Measurements from ENCODE around the gene ARCN1.

The ARCN1 gene

GRCh38 chr11:118572061-118572980, at the start of gene ARCN1:
Gene ARCN1, plus strand, starts transcription at chr11:118572409. Its CDS starts 139 bp downstream, at chr11:118572548.
- DNase-seq (ENCODE audit: extremely low read depth in 1 of 2, low read depth in 1 of 2), result peak; percentile 52 to 59

- no peak for DNase-seq (ENCODE audit: extremely low read depth in 1 of 2, low read depth in 1 of 2)
Observed at GRCh38 chr11:118522571-118523072, 49.6 kb upstream of the ARCN1 start.

GRCh38 chr11:118524356-118524755, 47.9 kb upstream of the ARCN1 start:
- DNase-seq (ENCODE audit: extremely low read depth in 1 of 2, low read depth in 1 of 2), result no peak

- DNase-seq (ENCODE audit: extremely low read depth in 1 of 2, low read depth in 1 of 2), result no peak
Observed at GRCh38 chr11:118524757-118525470, 47.3 kb upstream of the ARCN1 start.

- no peak for DNase-seq (ENCODE audit: extremely low read depth in 1 of 2, low read depth in 1 of 2)
Observed at GRCh38 chr11:118526688-118527087, 45.5 kb upstream of the ARCN1 start.

GRCh38 chr11:118527109-118527508, 45.1 kb upstream of the ARCN1 start, which contains the start of gene TTC36:
Gene TTC36, plus strand, starts transcription at chr11:118527474. Its CDS starts 21 bp downstream, at chr11:118527495.
- no peak for DNase-seq (ENCODE audit: extremely low read depth in 1 of 2, low read depth in 1 of 2)

- DNase-seq (ENCODE audit: extremely low read depth in 1 of 2, low read depth in 1 of 2), result no peak
Observed at GRCh38 chr11:118528511-118528910, 43.7 kb upstream of the ARCN1 start.

GRCh38 chr11:118529584-118530175, 42.5 kb upstream of the ARCN1 start:
- DNase-seq (ENCODE audit: extremely low read depth in 1 of 2, low read depth in 1 of 2), result no peak

- DNase-seq (ENCODE audit: extremely low read depth in 1 of 2, low read depth in 1 of 2), result no peak
Observed at GRCh38 chr11:118530180-118530682, 42.0 kb upstream of the ARCN1 start.

GRCh38 chr11:118530683-118531596, 41.3 kb upstream of the ARCN1 start, which contains the start of gene TMEM25:
Gene TMEM25, plus strand, starts transcription at chr11:118531192. Its CDS starts 610 bp downstream, at chr11:118531802.
- peak; percentile 51 to 56 for DNase-seq (ENCODE audit: extremely low read depth in 1 of 2, low read depth in 1 of 2)

- no peak for DNase-seq (ENCODE audit: extremely low read depth in 1 of 2, low read depth in 1 of 2)
Observed at GRCh38 chr11:118531597-118532084, 40.6 kb upstream of the ARCN1 start.

- no peak for DNase-seq (ENCODE audit: extremely low read depth in 1 of 2, low read depth in 1 of 2)
Observed at GRCh38 chr11:118532091-118532490, 40.1 kb upstream of the ARCN1 start.

- no peak for DNase-seq (ENCODE audit: extremely low read depth in 1 of 2, low read depth in 1 of 2)
Observed at GRCh38 chr11:118532852-118533768, 39.1 kb upstream of the ARCN1 start.

- no peak for DNase-seq (ENCODE audit: extremely low read depth in 1 of 2, low read depth in 1 of 2)
Observed at GRCh38 chr11:118533769-118534729, 38.2 kb upstream of the ARCN1 start.

- DNase-seq (ENCODE audit: extremely low read depth in 1 of 2, low read depth in 1 of 2), result no peak
Observed at GRCh38 chr11:118535261-118535660, 36.9 kb upstream of the ARCN1 start.

- no peak for DNase-seq (ENCODE audit: extremely low read depth in 1 of 2, low read depth in 1 of 2)
Observed at GRCh38 chr11:118536726-118537125, 35.5 kb upstream of the ARCN1 start.

- no peak for DNase-seq (ENCODE audit: extremely low read depth in 1 of 2, low read depth in 1 of 2)
Observed at GRCh38 chr11:118537409-118537980, 34.7 kb upstream of the ARCN1 start.

Measured in stimulated activated CD8-positive, alpha-beta memory T cell treated with anti-CD3 and anti-CD28 coated beads, Interleukin-7, amount 100 ng/mL, for 48 hours (primary cell).